HG03460 (cell line): ENCODE results near the gene ZNF224.
"Not testable (repeated sequence)": the region's sequence is repeated elsewhere in the genome, so short reads cannot be mapped to it uniquely, and the experiment has no call there.

Experiments used
- ATAC-seq: cut with Tn5 transposase; IDR thresholded peaks from one replicate; pipeline ENCODE4 v1.9.1; 2021; ENCODE audit not compliant: unreplicated experiment

ZNF224 gene

DNA sequence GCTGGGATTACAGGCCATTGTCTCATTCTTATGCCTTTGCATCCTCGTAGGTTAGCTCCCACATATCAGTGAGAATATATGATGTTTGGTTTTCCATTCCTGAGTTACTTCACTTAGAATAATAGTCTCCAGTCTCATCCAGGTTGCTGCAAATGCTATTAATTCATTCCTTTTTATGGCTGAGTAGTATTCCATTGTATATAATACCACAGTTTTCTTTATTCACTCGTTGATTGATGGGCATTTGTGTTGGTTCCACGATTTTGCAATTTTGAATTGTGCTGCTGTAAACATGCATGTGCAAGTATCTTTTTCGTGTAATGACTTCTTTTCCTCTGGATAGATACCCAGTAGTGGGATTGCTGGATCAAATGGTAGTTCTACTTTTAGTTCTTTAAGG, 27.0 kb downstream of the ZNF224 start:
- not testable (repeated sequence) for ATAC-seq

DNA sequence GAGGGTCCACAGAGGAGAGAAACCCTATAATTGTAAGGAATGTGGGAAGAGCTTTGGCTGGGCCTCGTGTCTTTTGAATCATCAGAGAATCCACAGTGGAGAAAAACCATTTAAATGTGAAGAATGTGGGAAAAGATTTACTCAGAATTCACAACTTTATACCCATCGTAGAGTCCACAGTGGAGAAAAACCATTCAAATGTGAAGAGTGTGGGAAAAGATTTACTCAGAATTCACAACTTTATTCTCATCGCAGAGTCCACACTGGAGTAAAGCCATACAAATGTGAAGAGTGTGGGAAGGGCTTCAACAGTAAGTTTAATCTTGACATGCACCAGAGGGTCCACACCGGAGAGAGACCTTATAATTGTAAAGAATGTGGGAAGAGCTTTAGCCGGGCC, 37.8 kb downstream of the ZNF224 start:
- ATAC-seq: no peak

DNA sequence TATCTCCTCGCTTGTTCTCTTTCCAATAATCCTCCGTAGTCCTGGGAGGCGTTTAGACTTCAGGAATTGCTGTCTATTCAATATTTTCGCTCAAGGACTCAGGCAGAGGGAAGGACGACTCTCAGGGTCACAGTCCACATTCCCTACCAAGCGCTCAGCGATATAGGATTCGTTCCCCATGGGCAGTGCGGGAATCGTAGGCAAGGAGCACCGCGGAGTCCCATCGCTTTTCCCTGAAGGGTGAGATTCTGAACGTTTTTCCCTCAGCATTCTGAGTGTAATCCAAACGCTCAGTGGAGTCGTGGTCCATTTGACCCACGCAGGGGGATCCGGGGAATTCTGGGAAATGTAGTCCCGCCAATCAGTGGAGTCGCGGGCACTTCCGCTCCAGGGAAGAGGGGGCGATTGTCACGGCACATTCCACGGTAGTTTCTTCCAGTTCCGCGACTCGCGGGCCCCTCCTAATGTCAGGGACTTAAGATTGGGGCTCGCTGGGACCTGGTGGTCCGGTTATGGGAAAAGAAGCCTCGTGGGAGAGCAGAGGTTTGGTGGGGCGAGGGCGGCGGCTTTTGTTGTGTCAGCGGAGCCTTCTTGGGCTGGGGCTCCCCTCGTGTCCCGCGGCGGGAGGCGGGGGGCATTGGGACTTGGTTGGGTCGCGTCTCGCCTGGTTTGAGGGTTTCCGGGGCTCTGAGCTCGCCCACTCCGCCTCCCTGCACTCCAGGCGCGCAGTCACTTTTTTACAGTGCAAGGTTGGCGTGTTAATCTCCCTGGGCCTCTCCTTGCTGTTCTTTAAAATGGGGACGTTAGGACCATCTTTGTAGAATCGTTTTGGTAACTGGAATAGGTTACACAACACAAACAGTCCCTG, 47.3 kb downstream of the ZNF224 start, which contains the start of gene ZNF234:
Gene ZNF234 (plus strand): TSS at position 364 of the 868 bp plus-strand sequence. CDS start 3,079 bp downstream, outside the sequence.
- peak; percentile 77 for ATAC-seq

- no peak for ATAC-seq
Observed at GRCh38 chr19:44142059-44142433, 47.9 kb downstream of the ZNF224 start.

DNA sequence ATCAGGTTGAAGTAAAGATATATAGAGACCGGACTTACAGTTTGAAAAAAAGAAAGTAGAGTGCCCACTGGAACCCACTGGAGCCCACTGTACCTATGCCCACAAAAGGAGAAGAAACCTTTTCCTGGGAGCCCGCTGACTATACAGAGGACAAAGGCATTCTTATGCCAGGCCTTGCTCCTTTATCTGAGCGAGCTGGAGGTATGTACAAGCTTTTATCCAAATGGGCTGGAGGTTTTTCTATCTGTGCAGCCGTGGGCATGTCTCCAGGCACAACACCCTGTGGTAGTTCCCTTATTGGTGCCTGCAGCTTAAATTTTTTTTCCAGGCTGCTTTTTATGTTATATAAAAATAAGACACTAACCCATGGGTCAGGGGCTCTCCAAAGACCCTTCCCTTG, 55.6 kb downstream of the ZNF224 start:
- no peak for ATAC-seq

DNA sequence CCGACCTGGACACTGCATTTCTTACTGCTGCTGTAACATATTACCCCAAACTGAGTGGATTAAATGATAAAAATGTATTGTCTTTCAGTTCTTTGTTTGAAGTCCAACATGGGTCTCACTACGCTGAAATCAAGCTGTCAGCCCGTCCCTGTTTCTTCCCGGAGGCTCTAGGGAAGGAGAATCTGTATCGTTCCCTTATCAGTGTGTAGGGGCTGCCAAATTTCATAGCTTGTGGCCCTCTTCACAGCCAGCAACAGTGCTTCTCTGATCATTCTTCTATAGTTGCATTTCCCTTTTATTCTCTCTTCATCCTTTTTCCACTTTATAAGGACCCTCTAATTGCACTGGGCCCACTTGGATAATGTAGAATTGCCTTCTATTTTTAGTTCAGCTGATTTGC, 57.3 kb downstream of the ZNF224 start:
- no peak for ATAC-seq

DNA sequence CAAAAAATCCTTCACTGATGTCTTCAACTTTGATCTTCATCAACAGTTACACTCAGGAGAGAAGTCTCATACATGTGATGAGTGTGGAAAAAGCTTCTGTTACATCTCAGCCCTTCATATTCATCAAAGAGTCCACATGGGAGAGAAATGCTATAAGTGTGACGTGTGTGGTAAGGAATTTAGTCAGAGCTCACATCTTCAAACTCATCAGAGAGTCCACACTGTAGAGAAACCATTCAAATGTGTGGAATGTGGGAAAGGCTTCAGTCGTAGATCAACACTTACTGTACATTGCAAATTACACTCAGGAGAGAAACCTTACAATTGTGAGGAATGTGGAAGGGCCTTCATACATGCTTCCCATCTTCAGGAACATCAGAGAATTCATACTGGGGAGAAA, 62.3 kb downstream of the ZNF224 start:
- ATAC-seq: no peak
